Measurements from ENCODE around the gene SYNJ2. TPM values are rescaled to one million over a fixed set of nuclear protein-coding genes. Genes with fewer than 3 reads are reported as not detected.

The SYNJ2 gene
- total and polyA plus RNA-seq, 2 donors (not counting 3 experiments of a cell fraction or from before 2014, with no cell fraction given): 35.1 to 78.2 TPM

DNA sequence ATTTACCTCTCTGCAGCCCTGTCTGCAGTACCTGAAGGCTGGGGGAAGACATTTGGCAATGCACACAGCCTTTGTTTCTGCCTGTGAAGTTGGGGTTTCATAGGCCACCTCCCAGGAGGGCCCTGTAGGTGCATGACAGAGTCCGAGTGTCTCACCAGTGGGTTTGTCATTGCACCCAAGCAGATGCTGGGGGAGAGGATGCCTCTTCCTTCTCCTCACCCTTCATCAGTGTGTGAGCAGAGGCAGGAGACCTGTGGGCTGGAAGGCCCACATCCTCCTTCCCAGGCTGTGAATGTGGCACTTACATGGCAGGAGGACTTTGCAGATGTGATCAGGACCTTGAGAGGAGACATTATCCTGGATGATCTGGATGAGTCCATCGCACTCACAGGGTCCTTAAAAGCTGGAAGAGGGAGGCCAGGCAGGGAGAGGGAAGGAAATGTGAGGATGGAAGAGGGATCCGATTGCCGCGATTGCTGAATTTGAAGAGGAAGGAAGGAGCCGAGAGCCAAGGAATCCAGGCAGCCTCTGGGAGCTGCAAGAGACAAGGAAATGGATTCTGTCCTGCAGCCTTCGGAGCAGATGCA is 30.4 kb downstream of the SYNJ2 start:
- intact Hi-C loops (cut with micrococcal nuclease): no loop called here
- dilution Hi-C loops (cut with MboI; ENCODE audit: extremely low pct_ligation_motif_present, low sequenced_read_pairs): no loop called here
- ChIA-PET POLR2A (no interaction called here), CTCF (interaction anchor here (0.8 to 2.4 kb wide), 5 partner anchors 9 to 19 kb away, joined by 3 to 10 read pairs (median 4); no protein-coding TSS in a partner anchor)
- H3K4me1 ChIP-seq (ENCODE audit: control insufficient read depth, extremely low read depth, insufficient read depth, low read length): peaks cover 57% of the 10 kb centered on the region
- TF ChIP-seq MAX (IDR thresholded peaks at IDR 0.05; ENCODE audit: insufficient read depth, insufficient read length) (no peak), GATA2 (IDR thresholded peaks at IDR 0.05; ENCODE audit: insufficient read depth, insufficient read length, low read depth, low read length) (no peak), JUN (IDR thresholded peaks at IDR 0.05; ENCODE audit: borderline replicate concordance, insufficient read depth, insufficient read length, low read depth) (no peak), FOS (IDR thresholded peaks at IDR 0.05; ENCODE audit: borderline replicate concordance, insufficient read depth, low read length) (no peak), MYC (IDR thresholded peaks at IDR 0.05; ENCODE audit: low read depth, low read length) (no peak), POLR2A (IDR thresholded peaks at IDR 0.05; ENCODE audit: low read depth, low read length) (no peak), POLR2AphosphoS5 (IDR thresholded peaks at IDR 0.05; ENCODE audit: insufficient read depth, low read depth, low read length) (no peak), EZH2 (IDR thresholded peaks at IDR 0.05; ENCODE audit: borderline replicate concordance, low read depth, low read length, severe bottlenecking) (no peak), CTCF (IDR thresholded peaks at IDR 0.05; ENCODE audit: extremely low read depth in 1 of 2, insufficient read depth in 1 of 2, low read depth in 1 of 2, low read length in 2 of 2) (no peak)
- FAIRE-seq (peak; percentile 40), DNase-seq (ENCODE audit: low read depth, low spot score) (no peak)
- H3K9me3 ChIP-seq (replicated peaks; ENCODE audit: control insufficient read depth, insufficient read depth, low read length): no peaks in the 10 kb centered on the region
- peaks cover 99% of the 10 kb centered on the region for H3K79me2 ChIP-seq (ENCODE audit: control insufficient read depth, insufficient read depth, low read length)
- BruUV-seq (replicated peaks): no TSS peak
- no peak overlapping the region for H3K9ac ChIP-seq (replicated peaks; ENCODE audit: extremely low read depth, insufficient read depth, low read length)
- no peaks in the 10 kb centered on the region for H3K27me3 ChIP-seq (ENCODE audit: control insufficient read depth in 2 of 2, insufficient read depth in 2 of 2, low read length in 2 of 2)
- no peak overlapping the region for H3K4me3 ChIP-seq (replicated peaks in 1 of 3; ENCODE audit: insufficient read depth in 1 of 3, low read depth in 1 of 3, low read length in 3 of 3)
- no peaks in the 10 kb centered on the region for H3K36me3 ChIP-seq (ENCODE audit: control insufficient read depth in 2 of 2, extremely low read depth in 1 of 2, insufficient read depth in 2 of 2, low read length in 2 of 2)
- no peak overlapping the region for H3K27ac ChIP-seq (ENCODE audit: insufficient read depth, low read depth, low read length)
- no peak overlapping the region for H2AFZ ChIP-seq (ENCODE audit: low read depth, low read length)
- no peak overlapping the region for H3K4me2 ChIP-seq (ENCODE audit: insufficient read depth, low read length)
- no peaks in the 10 kb centered on the region for H4K20me1 ChIP-seq (replicated peaks; ENCODE audit: control insufficient read depth, extremely low read depth, insufficient read depth, low read length)
- H3K9me1 ChIP-seq (replicated peaks; ENCODE audit: control insufficient read depth, extremely low read depth, insufficient read depth, low read length): no peaks in the 10 kb centered on the region
